GM19324 (cell line): ENCODE measurements around the gene POP4.

ENCODE experiments used
- ATAC-seq: cut with Tn5 transposase; IDR thresholded peaks from one replicate; pipeline ENCODE4 v1.9.1; 2021; ENCODE audit warnings: mild to moderate bottlenecking, moderate library complexity; ENCODE audit not compliant: unreplicated experiment, low FRiP score

The POP4 gene

GRCh38 chr19:29628661-29629385 lies 22.7 kb downstream of the POP4 start:
- no peak for ATAC-seq

GRCh38 chr19:29629836-29630534 lies 23.9 kb downstream of the POP4 start:
- no peak for ATAC-seq

- no peak for ATAC-seq
Measured at GRCh38 chr19:29630655-29631054, 24.6 kb downstream of the POP4 start.

- no peak for ATAC-seq
Measured at GRCh38 chr19:29631450-29631849, 25.4 kb downstream of the POP4 start.

- ATAC-seq: no peak
Measured at GRCh38 chr19:29634002-29634401, 27.9 kb downstream of the POP4 start.

GRCh38 chr19:29634423-29635130 lies 28.5 kb downstream of the POP4 start:
- no peak for ATAC-seq

- no peak for ATAC-seq
Measured at GRCh38 chr19:29635963-29636362, 29.9 kb downstream of the POP4 start.

- ATAC-seq: no peak
Measured at GRCh38 chr19:29636553-29637360, 30.7 kb downstream of the POP4 start.

GRCh38 chr19:29639086-29639485 lies 33.0 kb downstream of the POP4 start:
- no peak for ATAC-seq

- no peak for ATAC-seq
Measured at GRCh38 chr19:29640231-29640630, 34.1 kb downstream of the POP4 start.

- ATAC-seq: no peak
Measured at GRCh38 chr19:29641597-29641996, 35.5 kb downstream of the POP4 start.

- no peak for ATAC-seq
Measured at GRCh38 chr19:29643361-29643935, 37.4 kb downstream of the POP4 start.

GRCh38 chr19:29644210-29644609 lies 38.1 kb downstream of the POP4 start:
- ATAC-seq: no peak

- no peak for ATAC-seq
Measured at GRCh38 chr19:29645491-29645867, 39.4 kb downstream of the POP4 start.

- no peak for ATAC-seq
Measured at GRCh38 chr19:29645911-29646310, 39.8 kb downstream of the POP4 start.

- ATAC-seq: no peak
Measured at GRCh38 chr19:29650772-29651387, 44.8 kb downstream of the POP4 start.

- no peak for ATAC-seq
Measured at GRCh38 chr19:29651622-29652394, 45.7 kb downstream of the POP4 start.

GRCh38 chr19:29653398-29653797 lies 47.3 kb downstream of the POP4 start:
- ATAC-seq: no peak

GRCh38 chr19:29655648-29656335 lies 49.7 kb downstream of the POP4 start:
- ATAC-seq: no peak
